Measurements from ENCODE around the gene SPTLC3. TPM values are rescaled to one million over a fixed set of nuclear protein-coding genes. Genes with fewer than 3 reads are reported as not detected.
A peak's percentile ranks its signal among the peaks of the same experiment; 100 is the strongest.

The SPTLC3 gene
- total RNA-seq, 1 experiment from 2014 or later = 3.8 TPM

GRCh38 chr20:13031751-13032150 is 23.0 kb downstream of the SPTLC3 start:
- no peak for DNase-seq (ENCODE audit: low spot score)

- no peak for DNase-seq (ENCODE audit: low spot score)
Measured at GRCh38 chr20:13034115-13034514, 25.3 kb downstream of the SPTLC3 start.

DNA sequence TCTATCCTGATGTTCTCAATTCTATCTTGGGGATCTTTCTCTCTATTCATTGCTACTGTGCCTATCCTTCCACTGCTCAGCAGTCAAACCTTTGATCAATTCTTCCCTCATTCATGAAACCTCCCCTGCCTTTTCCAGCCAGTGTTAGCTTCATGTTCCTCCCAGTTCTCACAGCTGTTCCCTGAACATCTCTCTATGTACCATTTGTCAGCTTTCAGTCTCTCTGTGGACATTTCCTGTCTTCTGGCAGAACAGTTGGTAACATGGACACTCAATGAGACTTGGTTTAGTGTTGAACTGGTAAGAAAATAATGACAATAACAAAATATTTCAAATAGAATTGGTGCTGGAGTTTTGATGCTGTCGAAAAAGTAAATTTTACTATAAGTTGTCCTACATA is 26.2 kb downstream of the SPTLC3 start:
- DNase-seq (ENCODE audit: low spot score) = no peak

DNA sequence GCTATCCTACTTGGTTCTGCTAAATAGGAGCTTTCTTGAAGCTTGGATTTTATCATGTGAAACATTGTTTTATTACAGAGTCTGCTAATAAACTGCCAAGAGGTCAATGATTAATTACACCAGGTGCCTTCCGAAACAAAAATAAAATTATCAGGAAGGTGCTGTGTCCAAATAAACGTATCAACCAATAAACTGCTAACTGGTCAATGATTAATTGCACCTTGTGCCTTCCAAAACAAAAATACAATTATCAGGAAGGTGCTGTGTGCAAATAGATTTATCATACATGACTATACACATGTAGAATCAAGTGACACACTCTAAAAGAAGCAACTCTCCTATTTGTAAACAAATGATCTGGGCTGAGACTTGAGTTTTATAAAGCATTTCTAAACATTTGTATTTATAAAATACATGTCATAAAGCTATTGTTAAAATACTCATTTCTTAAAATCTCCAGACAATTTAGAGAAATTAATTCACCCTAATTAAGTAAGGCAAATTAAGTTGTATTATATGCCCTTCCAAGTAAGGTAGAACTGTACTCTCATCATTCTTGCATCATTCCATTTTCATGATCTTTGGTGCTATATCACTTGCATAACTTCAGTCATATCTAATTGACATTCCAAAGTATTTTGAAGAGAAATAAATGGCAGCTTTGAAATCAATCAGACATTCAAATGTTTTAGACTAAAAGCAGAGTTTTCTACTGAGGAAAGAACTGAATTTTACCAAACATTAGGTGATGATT is 26.8 kb downstream of the SPTLC3 start:
- no peak for DNase-seq (ENCODE audit: low spot score)

- peak; percentile 20 for DNase-seq (ENCODE audit: low spot score)
Measured at GRCh38 chr20:13037727-13038126, 29.0 kb downstream of the SPTLC3 start.

GRCh38 chr20:13041574-13042457 is 33.0 kb downstream of the SPTLC3 start:
- peak; percentile 11 for DNase-seq (ENCODE audit: low spot score)

DNA sequence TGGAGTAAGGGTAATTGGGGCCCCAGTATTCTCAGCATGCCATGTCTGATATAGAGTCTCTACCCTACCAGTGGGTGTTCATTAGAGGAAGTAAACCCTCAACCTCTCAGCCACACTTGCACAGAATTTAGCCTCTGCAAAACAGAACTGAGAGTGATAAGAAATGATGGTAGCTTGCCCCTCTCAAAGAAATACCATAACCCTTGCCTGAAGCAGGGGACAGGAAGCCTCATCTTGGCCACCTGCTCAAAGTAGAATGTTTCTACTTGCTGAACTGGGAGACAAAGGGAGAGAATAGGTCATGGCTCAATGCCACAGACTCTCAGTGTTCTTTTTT is 33.7 kb downstream of the SPTLC3 start:
- no peak for DNase-seq (ENCODE audit: low spot score)

- DNase-seq (ENCODE audit: low spot score) = no peak
Measured at GRCh38 chr20:13046409-13046808, 37.6 kb downstream of the SPTLC3 start.

GRCh38 chr20:13054011-13054410 is 45.2 kb downstream of the SPTLC3 start:
- DNase-seq (ENCODE audit: low spot score) = no peak

DNA sequence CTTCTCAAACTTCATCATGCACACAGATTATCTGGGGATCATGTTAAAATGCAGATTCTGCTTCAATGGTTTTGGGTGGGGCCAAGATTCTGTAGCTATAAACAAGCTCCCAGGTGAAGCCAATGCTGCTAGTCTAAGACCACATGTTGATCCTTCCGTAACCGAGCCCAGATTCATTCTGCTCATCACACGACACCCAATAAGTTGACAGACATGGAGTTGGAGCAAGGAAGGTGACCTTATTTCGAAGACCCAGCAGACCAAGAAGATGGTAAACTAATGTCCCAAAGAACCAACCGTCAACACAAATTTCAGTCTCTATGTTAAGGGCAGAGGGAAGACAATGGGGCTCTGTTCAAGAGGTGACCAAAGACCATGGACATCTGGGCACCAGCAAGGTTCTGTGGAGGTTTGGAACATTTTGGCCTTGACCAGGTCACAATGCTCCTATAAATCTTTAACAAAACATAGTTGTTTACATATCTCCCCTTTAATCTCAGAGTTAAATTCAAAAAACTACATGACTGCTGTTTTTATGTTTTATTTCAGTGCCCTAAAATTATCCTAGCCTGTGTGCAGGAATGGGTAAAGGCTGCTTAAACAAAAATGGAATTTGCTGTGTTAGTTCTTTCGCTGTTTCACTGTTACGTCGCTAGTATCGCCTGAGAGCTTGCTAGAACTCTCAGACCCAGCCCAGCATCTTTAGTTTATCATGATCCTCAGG is 50.1 kb downstream of the SPTLC3 start:
- no peak for DNase-seq (ENCODE audit: low spot score)

DNA sequence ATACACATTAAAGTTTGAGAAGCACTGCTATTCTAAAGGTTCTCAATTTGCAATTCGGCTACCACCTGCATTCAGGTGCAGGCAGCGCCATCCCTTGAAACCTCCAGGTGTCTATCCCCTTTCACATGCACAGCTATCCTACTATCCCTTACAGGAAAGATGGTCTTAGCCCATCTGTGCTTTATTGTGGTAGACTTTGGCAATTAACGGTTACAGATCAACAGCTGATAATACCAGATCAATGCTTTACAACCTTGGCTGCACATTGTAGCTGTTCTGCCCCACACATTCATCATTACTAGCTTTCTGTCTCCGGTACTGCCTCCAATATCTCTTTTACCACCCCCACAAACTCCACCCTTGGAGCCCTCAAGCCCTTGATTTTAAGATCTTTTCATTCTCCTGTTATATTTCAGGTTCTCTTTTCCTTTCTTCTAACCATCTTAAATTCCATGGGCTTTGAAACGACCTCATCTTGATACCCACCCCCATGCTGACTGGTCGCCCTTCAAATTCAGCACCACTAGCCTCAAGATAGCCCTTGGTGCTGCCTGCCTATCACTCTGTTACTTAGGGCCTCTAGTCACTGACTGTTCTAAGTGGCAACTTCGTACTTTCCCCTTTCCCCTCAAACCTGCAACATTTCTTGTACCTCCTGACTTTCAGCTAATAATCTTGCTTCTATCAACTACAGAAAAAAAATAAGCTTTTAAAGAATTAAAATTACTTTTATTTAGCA is 50.8 kb downstream of the SPTLC3 start:
- DNase-seq (ENCODE audit: low spot score) = no peak

- no peak for DNase-seq (ENCODE audit: low spot score)
Measured at GRCh38 chr20:13060327-13060726, 51.6 kb downstream of the SPTLC3 start.

GRCh38 chr20:13061381-13061780 is 52.6 kb downstream of the SPTLC3 start:
- DNase-seq (ENCODE audit: low spot score) = no peak

- DNase-seq (ENCODE audit: low spot score) = no peak
Measured at GRCh38 chr20:13062789-13063188, 54.0 kb downstream of the SPTLC3 start.

GRCh38 chr20:13068336-13068735 is 59.6 kb downstream of the SPTLC3 start:
- DNase-seq (ENCODE audit: low spot score) = no peak

DNA sequence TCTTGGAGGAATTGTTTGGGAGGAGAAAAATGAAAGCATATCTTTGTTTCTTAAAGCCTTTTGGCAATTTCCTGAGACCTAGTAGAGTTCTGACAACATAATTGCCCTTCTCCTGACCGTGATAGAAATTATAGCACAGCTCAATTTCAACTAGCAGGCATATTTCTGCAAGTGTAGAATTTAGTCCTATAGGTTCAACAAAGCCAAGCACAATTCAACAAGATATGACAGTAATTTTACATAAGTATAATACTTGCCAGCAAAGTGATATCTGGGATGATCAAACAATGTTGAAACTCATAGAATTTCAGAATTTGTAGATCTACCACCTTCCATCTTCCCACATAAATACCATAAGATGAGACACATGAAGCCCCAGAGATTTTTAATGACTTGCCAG is 73.1 kb downstream of the SPTLC3 start:
- DNase-seq (ENCODE audit: low spot score) = no peak

DNA sequence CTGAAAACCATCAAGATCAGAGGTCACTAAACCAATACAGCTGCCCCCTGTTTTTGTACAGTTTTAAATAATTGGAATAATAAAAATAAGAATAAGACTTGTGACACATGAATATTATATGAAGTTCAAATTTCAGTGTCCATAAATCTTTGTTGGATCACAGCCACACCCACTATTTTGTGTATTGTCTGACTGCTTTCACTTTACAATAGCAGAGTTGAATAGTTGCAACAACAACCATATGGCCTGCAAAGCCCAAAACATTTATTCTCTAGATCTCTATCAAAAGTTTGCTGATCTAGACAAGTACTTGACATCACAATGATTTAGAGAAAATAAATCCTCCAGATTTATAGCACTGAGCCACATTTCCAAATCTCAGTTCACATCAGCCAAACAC is 73.6 kb downstream of the SPTLC3 start:
- no peak for DNase-seq (ENCODE audit: low spot score)

DNA sequence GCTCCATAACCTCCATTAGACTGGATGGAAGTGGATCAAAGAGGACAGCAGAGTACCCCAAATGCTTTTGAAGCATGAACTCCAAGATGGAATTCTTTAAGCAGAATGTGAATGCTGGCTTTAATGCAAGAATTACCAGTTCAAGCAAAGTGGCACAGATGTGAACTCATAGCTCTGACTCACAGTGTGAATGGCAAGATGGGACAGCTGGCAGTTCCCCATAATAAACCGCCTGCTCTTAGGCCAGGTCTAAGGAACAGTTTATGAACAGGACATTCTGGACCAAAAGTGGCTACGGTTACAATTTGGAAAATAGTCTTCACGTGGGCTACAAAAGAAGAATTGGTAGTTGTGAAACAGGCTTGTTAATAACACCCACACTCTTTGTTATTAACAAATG is 76.5 kb downstream of the SPTLC3 start:
- no peak for DNase-seq (ENCODE audit: low spot score)

- DNase-seq (ENCODE audit: low spot score) = no peak
Measured at GRCh38 chr20:13089950-13090469, 81.2 kb downstream of the SPTLC3 start.

- no peak for DNase-seq (ENCODE audit: low spot score)
Measured at GRCh38 chr20:13092111-13092510, 83.3 kb downstream of the SPTLC3 start.

GRCh38 chr20:13094976-13095375 is 86.2 kb downstream of the SPTLC3 start:
- no peak for DNase-seq (ENCODE audit: low spot score)
